ENCODE measurements around the gene SCUBE1. TPM values are rescaled to one million over a fixed set of nuclear protein-coding genes. Genes with fewer than 3 reads are reported as not detected.

Gene SCUBE1
- total RNA-seq, 4 donors from 2014 or later, result 0.68 to 6.4 (median 1.7) TPM

GRCh38 chr22:43270949-43271348 lies 72.2 kb downstream of the SCUBE1 start:
- Histone ChIP-seq H3K27ac (peak overlapping the region in 2 of 4 donors; percentile 17 to 51), H3K4me3 (no peak overlapping the region), H3K4me1 (no peaks in the 10 kb centered on the region), H3K9me3 (no peaks in the 10 kb centered on the region), H3K27me3 (no peaks in the 10 kb centered on the region), H3K36me3 (no peaks in the 10 kb centered on the region)
- intact Hi-C loops (cut with DNase I; ENCODE audit: low total_unique reads), result loop anchor here (10.0 kb wide), 1 partner anchor 114 kb away; no protein-coding TSS in a partner anchor
- in situ Hi-C loops (cut with MboI; ENCODE audit: low pct_ligation_motif_present in 1 of 4, low pct_unique_long_range_greater_than_20kb in 1 of 4, low sequenced_read_pairs in 3 of 4), result loop anchor here in 3 of 4 donors (10.0 kb wide), 3 partner anchors 74 to 114 kb away; partner anchors contain the start of gene SCUBE1 (in 2 of the 3)
- no peak for DNase-seq
- TF ChIP-seq EP300 (IDR thresholded peaks at IDR 0.05; ENCODE audit: low read depth), result no peak
- TF ChIP-seq POLR2A (IDR thresholded peaks at IDR 0.05), result no peak
- TF ChIP-seq POLR2AphosphoS5 (IDR thresholded peaks at IDR 0.05), result no peak
- TF ChIP-seq, protein P1, sequence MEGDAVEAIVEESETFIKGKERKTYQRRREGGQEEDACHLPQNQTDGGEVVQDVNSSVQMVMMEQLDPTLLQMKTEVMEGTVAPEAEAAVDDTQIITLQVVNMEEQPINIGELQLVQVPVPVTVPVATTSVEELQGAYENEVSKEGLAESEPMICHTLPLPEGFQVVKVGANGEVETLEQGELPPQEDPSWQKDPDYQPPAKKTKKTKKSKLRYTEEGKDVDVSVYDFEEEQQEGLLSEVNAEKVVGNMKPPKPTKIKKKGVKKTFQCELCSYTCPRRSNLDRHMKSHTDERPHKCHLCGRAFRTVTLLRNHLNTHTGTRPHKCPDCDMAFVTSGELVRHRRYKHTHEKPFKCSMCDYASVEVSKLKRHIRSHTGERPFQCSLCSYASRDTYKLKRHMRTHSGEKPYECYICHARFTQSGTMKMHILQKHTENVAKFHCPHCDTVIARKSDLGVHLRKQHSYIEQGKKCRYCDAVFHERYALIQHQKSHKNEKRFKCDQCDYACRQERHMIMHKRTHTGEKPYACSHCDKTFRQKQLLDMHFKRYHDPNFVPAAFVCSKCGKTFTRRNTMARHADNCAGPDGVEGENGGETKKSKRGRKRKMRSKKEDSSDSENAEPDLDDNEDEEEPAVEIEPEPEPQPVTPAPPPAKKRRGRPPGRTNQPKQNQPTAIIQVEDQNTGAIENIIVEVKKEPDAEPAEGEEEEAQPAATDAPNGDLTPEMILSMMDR (IDR thresholded peaks at IDR 0.05), result no peak
- WGBS, 2 donors (ENCODE audit: low coverage in 1 of 2), result 88 to 100% methylated on average over 1 to 7 of the region's 7 CpGs

GRCh38 chr22:43270314-43270908 lies 72.8 kb downstream of the SCUBE1 start:
- Histone ChIP-seq H3K27me3 (peaks cover under 1% of the 10 kb centered on the region), H3K9me3 (no peaks in the 10 kb centered on the region), H3K36me3 (no peaks in the 10 kb centered on the region), H3K4me3 (no peak overlapping the region), H3K27ac (peak overlapping the region in 1 of 4 donors; percentile 51), H3K4me1 (no peaks in the 10 kb centered on the region)
- intact Hi-C loops (cut with DNase I; ENCODE audit: low total_unique reads), result loop anchor here (10.0 kb wide), 1 partner anchor 114 kb away; no protein-coding TSS in a partner anchor
- WGBS, 2 donors (ENCODE audit: low coverage in 1 of 2), result 80 to 82% methylated on average over 1 to 13 of the region's 13 CpGs
- in situ Hi-C loops (cut with MboI; ENCODE audit: low pct_ligation_motif_present in 1 of 4, low pct_unique_long_range_greater_than_20kb in 1 of 4, low sequenced_read_pairs in 3 of 4), result loop anchor here in 3 of 4 donors (10.0 kb wide), 3 partner anchors 74 to 114 kb away; partner anchors contain the start of gene SCUBE1 (in 2 of the 3)
- DNase-seq, result peak; percentile 56
- TF ChIP-seq, protein P1 (IDR thresholded peaks at IDR 0.05), result no peak
- no peak for TF ChIP-seq EP300 (IDR thresholded peaks at IDR 0.05; ENCODE audit: low read depth)
- TF ChIP-seq POLR2AphosphoS5 (IDR thresholded peaks at IDR 0.05), result no peak
- TF ChIP-seq POLR2A (IDR thresholded peaks at IDR 0.05), result no peak

GRCh38 chr22:43269646-43270045 lies 73.5 kb downstream of the SCUBE1 start:
- Histone ChIP-seq H3K4me1 (peaks cover 0 to 4% (median under 1%) of the 10 kb centered on the region in 4 donors), H3K27me3 (peaks cover 8% of the 10 kb centered on the region), H3K27ac (no peak overlapping the region), H3K9me3 (no peaks in the 10 kb centered on the region), H3K4me3 (no peak overlapping the region), H3K36me3 (no peaks in the 10 kb centered on the region)
- in situ Hi-C loops (cut with MboI; ENCODE audit: low pct_ligation_motif_present in 1 of 4, low pct_unique_long_range_greater_than_20kb in 1 of 4, low sequenced_read_pairs in 3 of 4), result loop anchor here in 3 of 4 donors (10.0 kb wide), 3 partner anchors 75 to 115 kb away; partner anchors contain the start of gene SCUBE1 (in 2 of the 3)
- no peak for DNase-seq
- no peak for TF ChIP-seq EP300 (IDR thresholded peaks at IDR 0.05; ENCODE audit: low read depth)
- TF ChIP-seq, protein P1 (IDR thresholded peaks at IDR 0.05), result no peak
- TF ChIP-seq POLR2AphosphoS5 (IDR thresholded peaks at IDR 0.05), result no peak
- TF ChIP-seq POLR2A (IDR thresholded peaks at IDR 0.05), result no peak
- WGBS, 2 donors (ENCODE audit: low coverage in 1 of 2), result 77% methylated on average over 14 of the region's 14 CpGs; no CpG with 5 or more reads in 1 of the 2 donors
- intact Hi-C loops (cut with DNase I; ENCODE audit: low total_unique reads), result loop anchor here (10.0 kb wide), 1 partner anchor 115 kb away; no protein-coding TSS in a partner anchor

GRCh38 chr22:43269246-43269645 lies 73.9 kb downstream of the SCUBE1 start:
- DNase-seq, result no peak
- in situ Hi-C loops (cut with MboI; ENCODE audit: low pct_ligation_motif_present in 1 of 4, low pct_unique_long_range_greater_than_20kb in 1 of 4, low sequenced_read_pairs in 3 of 4) (no loop called here), intact Hi-C loops (cut with DNase I; ENCODE audit: low total_unique reads) (no loop called here)

More at GRCh38 chr22:43269246-43269645, 73.9 kb downstream of the SCUBE1 start:
- Histone ChIP-seq H3K4me1 (peaks cover 0 to 8% (median 5%) of the 10 kb centered on the region in 4 donors), H3K27ac (no peak overlapping the region), H3K4me3 (no peak overlapping the region), H3K27me3 (peaks cover 12% of the 10 kb centered on the region), H3K9me3 (no peaks in the 10 kb centered on the region), H3K36me3 (no peaks in the 10 kb centered on the region)
- 72% methylated on average over 16 of the region's 16 CpGs; no CpG with 5 or more reads in 1 of the 2 donors for WGBS, 2 donors (ENCODE audit: low coverage in 1 of 2)
- TF ChIP-seq EP300 (IDR thresholded peaks at IDR 0.05; ENCODE audit: low read depth) (no peak), POLR2A (IDR thresholded peaks at IDR 0.05) (no peak), POLR2AphosphoS5 (IDR thresholded peaks at IDR 0.05) (no peak)
- TF ChIP-seq, protein P1 (IDR thresholded peaks at IDR 0.05), result no peak
